Brain pericyte (primary cell): ENCODE measurements around the gene C1orf105.

ENCODE experiments used
- DNase-seq: peaks from one replicate; pipeline ENCODE4 v3.0.0-alpha.2; 2012; ENCODE audit warnings: low read depth, low spot score

The C1orf105 gene

GRCh38 chr1:172457479-172458130 lies 37.1 kb downstream of the C1orf105 start:
- no peak for DNase-seq

GRCh38 chr1:172460177-172460576 lies 39.7 kb downstream of the C1orf105 start:
- DNase-seq: no peak

GRCh38 chr1:172460887-172461315 lies 40.4 kb downstream of the C1orf105 start:
- DNase-seq: no peak

- DNase-seq: no peak
Observed at GRCh38 chr1:172465617-172466016, 45.1 kb downstream of the C1orf105 start.

GRCh38 chr1:172466795-172467407 lies 46.4 kb downstream of the C1orf105 start:
- no peak for DNase-seq

- no peak for DNase-seq
Observed at GRCh38 chr1:172467446-172467845, 47.0 kb downstream of the C1orf105 start.

GRCh38 chr1:172468296-172468695 lies 47.8 kb downstream of the C1orf105 start:
- no peak for DNase-seq

- DNase-seq: no peak
Observed at GRCh38 chr1:172469717-172470116, 49.2 kb downstream of the C1orf105 start.

GRCh38 chr1:172470149-172470548 lies 49.7 kb downstream of the C1orf105 start:
- no peak for DNase-seq

- DNase-seq: no peak
Observed at GRCh38 chr1:172471666-172472065, 51.2 kb downstream of the C1orf105 start.

- DNase-seq: no peak
Observed at GRCh38 chr1:172472495-172472894, 52.0 kb downstream of the C1orf105 start.

- no peak for DNase-seq
Observed at GRCh38 chr1:172473302-172473701, 52.8 kb downstream of the C1orf105 start.

GRCh38 chr1:172473842-172474241 lies 53.4 kb downstream of the C1orf105 start:
- no peak for DNase-seq

GRCh38 chr1:172476218-172476811 lies 55.8 kb downstream of the C1orf105 start:
- DNase-seq: no peak

- no peak for DNase-seq
Observed at GRCh38 chr1:172477216-172477615, 56.7 kb downstream of the C1orf105 start.

- no peak for DNase-seq
Observed at GRCh38 chr1:172477741-172478140, 57.3 kb downstream of the C1orf105 start.

GRCh38 chr1:172478485-172478884 lies 58.0 kb downstream of the C1orf105 start:
- no peak for DNase-seq

- no peak for DNase-seq
Observed at GRCh38 chr1:172480431-172480830, 59.9 kb downstream of the C1orf105 start.

GRCh38 chr1:172482044-172482443 lies 61.6 kb downstream of the C1orf105 start:
- no peak for DNase-seq

GRCh38 chr1:172483448-172483847 lies 63.0 kb downstream of the C1orf105 start:
- no peak for DNase-seq

- no peak for DNase-seq
Observed at GRCh38 chr1:172484252-172484651, 63.8 kb downstream of the C1orf105 start.

- DNase-seq: no peak
Observed at GRCh38 chr1:172485626-172486025, 65.1 kb downstream of the C1orf105 start.

GRCh38 chr1:172486805-172487454 lies 66.4 kb downstream of the C1orf105 start:
- DNase-seq: no peak
